ENCODE measurements around the gene NUDT19.
A peak's percentile ranks its signal among the peaks of the same experiment; 100 is the strongest.
"Not testable (repeated sequence)": the region's sequence is repeated elsewhere in the genome, so short reads cannot be mapped to it uniquely, and the experiment has no call there.

Gene NUDT19

GRCh38 chr19:32716203-32716602, 24.6 kb downstream of the NUDT19 start:
- not testable (repeated sequence) for DNase-seq

- no peak for DNase-seq
Observed at GRCh38 chr19:32717496-32717895, 25.9 kb downstream of the NUDT19 start.

GRCh38 chr19:32718286-32718685, 26.7 kb downstream of the NUDT19 start:
- DNase-seq, result no peak

GRCh38 chr19:32719611-32720059, 28.0 kb downstream of the NUDT19 start, which contains the start of gene TDRD12:
TSS of gene TDRD12 (plus strand) at chr19:32719767. CDS start at chr19:32720073, 306 bp downstream.
- DNase-seq, result peak; percentile 14

GRCh38 chr19:32720216-32720935, 28.8 kb downstream of the NUDT19 start:
- no peak for DNase-seq

- no peak for DNase-seq
Observed at GRCh38 chr19:32720936-32721250, 29.3 kb downstream of the NUDT19 start.

GRCh38 chr19:32735936-32736335, 44.3 kb downstream of the NUDT19 start:
- no peak for DNase-seq

- DNase-seq, result no peak
Observed at GRCh38 chr19:32743021-32743420, 51.4 kb downstream of the NUDT19 start.

- DNase-seq, result no peak
Observed at GRCh38 chr19:32743447-32743846, 51.8 kb downstream of the NUDT19 start.

GRCh38 chr19:32744555-32745325, 53.1 kb downstream of the NUDT19 start:
- no peak for DNase-seq

GRCh38 chr19:32745594-32746251, 54.1 kb downstream of the NUDT19 start:
- not testable (repeated sequence) for DNase-seq

- DNase-seq, result peak; percentile 18
Observed at GRCh38 chr19:32746631-32747196, 55.1 kb downstream of the NUDT19 start.

- DNase-seq, result peak; percentile 11
Observed at GRCh38 chr19:32748497-32748896, 56.9 kb downstream of the NUDT19 start.

- DNase-seq, result no peak
Observed at GRCh38 chr19:32748948-32749347, 57.3 kb downstream of the NUDT19 start.

GRCh38 chr19:32749361-32749760, 57.7 kb downstream of the NUDT19 start:
- no peak for DNase-seq

GRCh38 chr19:32750441-32751055, 58.9 kb downstream of the NUDT19 start:
- DNase-seq, result no peak

GRCh38 chr19:32751066-32751465, 59.4 kb downstream of the NUDT19 start:
- DNase-seq, result no peak

- no peak for DNase-seq
Observed at GRCh38 chr19:32757189-32757588, 65.6 kb downstream of the NUDT19 start.

Data from activated naive CD4-positive, alpha-beta T cell treated with anti-CD3 and anti-CD28 coated beads, Interleukin-2, amount 50 U/mL, for 16 hours (primary cell).